ENCODE results near the gene GTF2H4.
A peak's percentile ranks its signal among the peaks of the same experiment; 100 is the strongest.
"Not testable (repeated sequence)": the region's sequence is repeated elsewhere in the genome, so short reads cannot be mapped to it uniquely, and the experiment has no call there.

Gene GTF2H4

DNA sequence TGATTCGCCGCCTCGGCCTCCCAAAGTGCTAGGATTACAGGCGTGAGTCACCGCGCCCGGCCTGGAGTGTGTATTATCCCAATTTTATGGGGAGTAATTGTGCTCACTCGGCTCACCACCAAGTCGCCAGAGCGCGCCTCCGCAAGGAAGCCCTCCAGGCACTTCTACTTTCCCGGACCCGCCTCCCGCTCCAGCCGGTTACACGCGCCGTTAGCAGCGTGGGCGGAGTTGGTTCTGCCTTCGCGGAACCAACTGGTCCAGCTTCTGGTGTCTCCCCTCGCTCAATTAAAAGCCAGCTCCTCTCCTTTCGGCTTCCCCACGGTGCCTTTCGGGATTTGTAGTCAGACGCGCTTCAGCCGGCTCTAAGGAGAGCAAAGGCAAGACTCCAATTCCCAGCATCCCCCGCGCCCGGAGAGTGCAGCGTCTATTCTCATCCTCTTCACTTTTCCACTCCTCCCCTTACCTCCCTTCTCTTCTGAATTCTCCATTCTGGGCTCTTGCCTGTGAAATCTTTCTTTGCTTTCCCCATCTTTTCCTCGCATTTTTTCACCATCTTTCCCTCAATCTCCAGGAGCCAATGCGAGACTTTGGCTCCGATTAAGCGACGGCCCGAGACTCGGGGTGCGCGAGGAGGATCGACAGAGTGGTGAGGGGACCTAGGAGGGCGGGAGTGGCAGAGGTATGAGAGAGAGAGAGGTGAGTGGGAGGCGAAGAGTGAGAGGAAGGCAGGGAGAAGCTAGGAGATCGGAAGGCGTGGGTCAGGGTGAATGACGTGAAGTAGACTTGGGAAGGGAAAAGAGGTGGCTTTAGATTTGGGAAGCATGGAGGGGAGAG is at the start of gene GTF2H4:
TSS of gene GTF2H4 (plus strand) at position 450 of the 834 bp plus-strand sequence.
- DNase-seq, result peak; percentile 92

DNA sequence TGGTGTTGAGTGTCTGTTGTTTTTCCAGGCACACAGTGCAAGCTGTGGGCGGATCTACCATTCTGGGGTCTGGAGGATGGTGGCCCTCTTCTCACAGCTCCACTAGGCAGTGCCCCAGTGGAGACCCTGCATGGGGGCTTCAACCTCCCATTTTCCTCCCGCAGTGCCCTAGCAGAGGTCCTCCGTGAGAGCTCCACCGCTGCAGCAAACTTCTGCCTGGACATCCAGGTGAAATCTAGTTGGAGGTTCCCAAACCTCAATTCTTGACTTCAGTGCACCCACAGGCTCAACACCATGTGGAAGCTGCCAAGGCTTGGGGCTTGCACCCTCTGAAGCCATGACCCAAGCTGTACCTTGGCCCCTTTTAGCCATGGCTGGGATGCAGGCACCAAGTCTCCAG is 48.3 kb upstream of the GTF2H4 start:
- not testable (repeated sequence) for DNase-seq

DNA sequence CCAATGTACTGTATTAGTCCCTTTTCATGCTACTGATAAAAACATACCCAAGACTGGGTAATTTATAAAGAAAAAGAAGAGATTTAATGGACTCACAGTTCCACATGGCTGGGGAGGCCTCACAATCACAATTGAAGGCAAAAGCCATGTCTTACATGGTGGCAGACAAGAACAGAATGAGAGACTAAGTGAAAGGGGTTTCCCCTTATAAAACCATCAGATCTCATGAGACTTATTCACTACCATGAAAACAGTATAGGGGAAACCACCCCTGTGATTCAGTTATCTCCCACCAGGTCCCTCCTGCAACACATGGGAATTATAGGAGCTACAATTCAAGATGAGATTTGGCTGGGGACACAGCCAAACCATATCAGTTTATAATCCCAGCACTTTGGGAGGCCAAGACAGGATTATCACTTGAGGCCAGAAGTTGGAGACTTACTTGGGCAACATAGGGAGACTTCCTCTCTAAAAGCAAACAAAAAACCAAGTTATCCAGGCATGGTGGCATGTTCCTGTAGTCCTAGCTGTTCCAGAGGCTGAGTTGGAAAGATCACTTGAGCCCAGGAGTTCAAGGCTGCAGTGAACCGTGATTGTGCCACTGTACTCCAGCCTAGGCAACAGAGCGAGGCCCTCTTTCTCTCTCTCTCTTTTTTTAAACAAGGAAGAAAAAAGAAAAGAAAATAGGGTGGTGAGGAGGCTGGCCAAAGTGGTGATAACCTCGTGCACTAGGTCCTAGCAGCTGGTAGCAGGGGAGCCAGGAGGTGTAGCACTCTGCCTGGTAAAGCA is 46.6 kb upstream of the GTF2H4 start:
- DNase-seq, result no peak

DNA sequence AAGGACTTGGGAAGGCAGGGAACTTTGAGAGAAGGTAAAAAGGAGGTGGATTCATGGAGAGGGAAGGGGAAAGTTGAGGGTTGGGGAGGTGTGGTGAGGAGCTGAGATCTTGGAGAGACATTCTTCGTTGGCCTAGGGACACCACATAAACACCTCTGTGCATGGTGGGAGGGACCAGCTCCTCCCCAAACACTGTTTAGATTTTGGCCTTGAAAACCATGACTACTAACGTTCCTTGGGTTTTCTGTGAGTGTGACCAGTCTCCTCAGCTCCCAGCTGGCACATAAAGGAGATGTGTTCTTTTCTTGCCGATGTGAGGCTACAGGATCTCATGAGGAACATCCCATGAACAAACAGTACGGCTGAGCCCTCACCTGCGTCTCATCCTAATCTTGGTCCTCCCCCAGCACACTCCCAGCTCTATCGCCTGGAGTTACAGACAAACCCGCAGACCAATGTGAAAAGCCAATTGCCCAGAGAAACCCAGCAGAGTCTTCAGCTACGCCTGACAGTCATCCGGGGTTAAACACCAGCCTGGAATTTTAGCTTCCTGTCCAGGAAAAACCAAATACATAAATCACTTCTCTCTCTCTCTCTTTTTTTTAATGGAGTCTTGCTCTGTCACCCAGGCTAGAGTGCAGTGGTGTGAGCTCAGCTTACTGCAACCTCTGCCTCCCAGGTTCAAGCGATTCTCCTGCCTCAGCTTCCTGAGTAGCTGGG is 45.7 kb upstream of the GTF2H4 start:
- DNase-seq, result no peak

DNA sequence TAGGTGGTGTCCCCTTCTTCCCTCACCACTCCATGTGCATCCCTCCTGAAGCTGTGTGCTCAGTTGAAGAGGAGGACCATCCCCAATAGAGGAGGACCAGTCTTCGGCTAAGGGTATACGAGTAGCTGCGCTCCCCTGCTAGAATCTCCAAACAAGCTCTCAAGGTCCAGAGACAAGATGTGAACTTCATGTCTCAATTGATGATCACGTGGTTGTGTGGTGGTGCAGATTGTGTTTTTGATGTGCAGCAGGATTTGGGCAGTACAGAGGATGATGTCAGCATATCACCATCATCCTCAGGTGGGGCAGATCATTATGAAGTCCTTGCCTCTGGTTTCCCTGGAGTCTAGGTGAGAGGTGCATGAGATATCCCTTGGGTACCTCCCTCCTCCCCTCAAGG is 43.7 kb upstream of the GTF2H4 start:
- no peak for DNase-seq

DNA sequence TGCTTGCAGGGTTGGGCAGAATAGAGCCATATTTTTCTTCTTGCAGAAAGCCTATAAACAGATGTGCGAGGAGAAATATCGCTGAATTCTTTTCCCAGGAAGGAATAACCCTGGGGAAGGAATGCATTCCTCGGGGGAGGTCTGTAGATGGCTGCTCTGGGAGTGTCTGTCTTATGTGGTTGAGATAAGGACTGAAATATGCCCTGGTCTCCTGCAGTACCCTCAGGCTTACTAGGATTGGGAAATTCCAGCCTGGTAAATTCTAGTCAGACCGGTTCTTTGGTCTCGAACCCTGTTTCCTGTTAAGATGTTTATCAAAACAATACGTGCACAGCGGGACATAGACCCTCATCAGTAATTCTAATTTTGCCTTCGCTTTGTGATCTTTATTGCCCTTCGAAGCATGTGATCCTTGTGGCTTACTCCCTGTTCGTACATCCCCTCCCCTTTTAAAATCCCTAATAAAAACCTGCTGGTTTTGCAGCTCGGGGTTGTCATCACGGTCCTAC is 38.7 kb upstream of the GTF2H4 start:
- not testable (repeated sequence) for DNase-seq

DNA sequence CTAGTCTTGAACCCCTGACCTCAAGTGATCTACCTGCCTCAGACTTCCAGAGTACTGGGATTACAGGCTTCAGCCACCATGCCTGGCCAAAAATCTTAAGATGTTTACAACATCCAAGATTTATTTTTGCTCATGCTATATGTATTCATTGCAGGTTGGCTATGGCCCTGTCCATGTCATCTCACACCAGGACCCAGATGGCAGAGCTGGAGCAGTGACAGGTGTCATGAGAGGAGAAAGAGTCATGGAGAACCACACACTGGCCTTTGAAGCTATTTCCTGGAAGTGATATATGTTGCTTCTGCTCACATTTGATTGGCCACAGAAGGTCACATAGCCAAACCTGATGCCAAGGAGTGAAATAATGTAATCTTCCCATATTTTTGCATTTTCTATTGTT is 37.5 kb upstream of the GTF2H4 start:
- no peak for DNase-seq

DNA sequence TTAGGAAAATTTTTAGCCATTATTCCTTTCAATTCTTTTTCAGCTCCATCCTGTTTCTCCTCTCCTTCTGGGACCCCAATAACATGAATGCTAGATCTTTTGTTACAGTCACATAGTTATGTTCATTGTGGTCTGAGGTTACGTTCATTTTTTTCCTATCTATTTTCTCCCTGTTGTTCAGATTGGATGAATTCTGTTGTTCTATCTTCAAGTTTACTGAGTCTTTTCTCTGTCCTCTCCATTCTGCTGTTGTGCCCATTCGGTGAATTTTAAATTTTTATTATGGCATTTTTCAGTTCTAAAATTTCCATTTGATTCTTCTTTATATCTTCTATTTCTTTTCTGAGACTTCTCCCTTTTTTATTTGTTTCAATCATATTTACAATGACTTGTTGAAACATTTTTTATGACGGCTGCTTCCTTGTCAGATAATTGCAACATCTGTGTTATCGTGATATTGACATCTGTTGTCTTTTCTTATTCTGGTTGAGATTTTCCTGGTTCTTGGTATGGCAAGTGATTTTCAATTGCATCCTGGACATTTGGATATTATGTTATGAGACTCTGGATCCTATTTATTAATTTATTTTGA is 36.3 kb upstream of the GTF2H4 start:
- DNase-seq, result no peak

DNA sequence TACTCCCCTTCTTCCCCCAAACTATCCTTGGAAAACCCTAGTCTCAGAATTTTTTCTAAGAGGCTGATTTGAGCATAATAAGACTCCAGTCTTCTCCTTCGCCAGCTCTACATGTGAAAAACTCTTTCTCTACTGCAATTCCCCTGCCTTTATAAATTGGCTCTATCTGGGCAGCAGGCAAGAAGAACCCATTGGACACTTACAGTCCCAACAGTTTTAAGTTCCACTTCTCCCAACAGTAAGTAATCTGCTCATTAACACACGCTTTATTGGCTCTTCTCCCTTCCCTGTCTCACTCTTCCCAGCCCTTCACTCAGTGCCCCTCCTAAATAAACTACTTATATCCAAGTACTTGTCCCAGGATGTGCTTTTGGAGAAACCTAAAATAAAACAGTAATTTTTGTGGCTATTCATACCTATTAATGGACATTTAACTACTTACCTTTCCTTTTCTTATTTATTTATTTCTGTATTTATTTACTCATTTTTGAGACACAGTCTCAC is 34.8 kb upstream of the GTF2H4 start:
- DNase-seq, result no peak

DNA sequence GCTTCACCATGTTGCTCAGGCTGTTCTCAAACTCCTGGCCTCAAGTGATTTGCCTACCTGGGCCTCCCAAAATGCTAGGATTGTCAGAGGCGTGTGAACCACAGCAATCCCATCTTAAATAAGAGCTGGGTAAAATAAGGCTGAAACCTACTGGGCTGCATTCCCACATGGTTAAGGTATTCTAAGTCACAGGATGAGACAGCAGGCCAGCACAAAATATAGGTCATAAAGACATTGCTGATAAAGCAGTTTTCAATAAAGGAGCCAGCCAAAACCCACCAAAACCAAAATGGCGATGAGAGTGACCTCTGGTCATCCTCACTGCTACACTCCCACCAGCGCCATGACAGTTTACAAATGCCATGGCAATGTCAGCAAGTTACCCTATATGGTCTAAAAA is 34.2 kb upstream of the GTF2H4 start:
- not testable (repeated sequence) for DNase-seq

DNA sequence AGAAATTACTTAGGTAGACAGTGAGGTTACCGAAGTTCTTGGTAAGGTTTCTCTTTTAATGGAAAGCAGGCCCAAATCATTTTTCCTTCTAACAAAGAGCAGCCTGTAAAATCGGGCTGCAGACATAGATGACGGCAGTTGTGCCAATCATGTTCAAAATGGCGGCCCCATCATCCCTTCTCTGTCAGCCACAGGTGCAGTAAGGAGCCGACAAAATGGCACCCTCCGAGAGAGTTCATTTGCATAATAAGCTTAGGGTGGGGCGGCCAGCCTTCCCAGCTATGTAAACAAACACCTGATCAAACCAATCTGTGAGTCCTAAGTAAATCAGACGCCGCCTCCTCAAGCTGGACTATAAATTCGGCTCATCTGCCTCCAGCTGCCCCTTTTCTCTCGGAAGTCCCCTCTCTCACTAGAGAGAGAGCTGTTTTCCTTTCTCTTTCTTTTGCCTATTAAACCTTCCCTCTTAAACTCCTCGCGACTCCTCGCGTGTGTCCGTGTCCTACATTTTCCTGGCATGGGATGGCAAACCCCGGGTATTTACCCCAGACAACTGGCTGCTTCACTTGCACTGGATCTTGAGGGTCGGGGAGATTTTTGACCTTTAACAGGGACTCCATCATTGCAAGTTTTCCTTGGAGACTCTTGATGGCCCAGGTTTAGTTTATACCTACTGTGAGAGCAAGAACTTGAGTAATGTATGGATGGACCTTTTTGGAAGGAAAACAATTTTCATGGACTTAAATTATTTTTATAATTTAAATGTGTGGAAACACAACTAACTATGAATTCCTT is 32.6 kb upstream of the GTF2H4 start:
- DNase-seq, result no peak

DNA sequence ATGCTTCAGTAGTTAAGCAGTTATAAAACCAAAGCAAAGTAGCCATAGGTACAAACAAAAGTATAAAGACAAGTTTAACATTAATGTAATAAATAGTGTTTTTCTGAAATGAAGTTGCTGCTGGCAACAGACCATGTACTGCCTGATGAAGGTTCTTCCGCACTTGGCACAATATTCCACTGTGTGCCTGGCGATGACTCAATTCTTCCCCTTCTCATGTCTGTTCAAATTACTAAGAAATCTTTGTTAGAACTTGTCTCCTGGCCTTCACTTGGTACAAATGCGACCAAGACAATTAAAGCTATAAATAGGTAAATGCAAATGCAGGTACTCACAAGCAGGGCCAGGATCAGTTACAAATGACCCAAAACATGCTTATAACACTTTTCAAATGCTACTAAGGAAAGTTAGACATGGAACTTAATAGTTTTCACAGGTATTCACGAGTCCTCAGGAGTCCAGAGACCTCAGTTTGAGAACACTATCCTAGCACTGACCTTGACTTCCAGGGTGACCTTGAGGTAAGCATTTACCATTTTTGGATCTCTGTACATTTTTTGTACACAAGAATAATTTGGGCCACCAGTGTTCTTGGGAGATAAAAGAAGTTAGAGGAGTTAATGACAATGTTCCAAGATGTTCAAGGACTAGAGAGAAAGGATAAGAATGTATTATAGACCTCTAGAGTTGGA is 31.8 kb upstream of the GTF2H4 start:
- no peak for DNase-seq

DNA sequence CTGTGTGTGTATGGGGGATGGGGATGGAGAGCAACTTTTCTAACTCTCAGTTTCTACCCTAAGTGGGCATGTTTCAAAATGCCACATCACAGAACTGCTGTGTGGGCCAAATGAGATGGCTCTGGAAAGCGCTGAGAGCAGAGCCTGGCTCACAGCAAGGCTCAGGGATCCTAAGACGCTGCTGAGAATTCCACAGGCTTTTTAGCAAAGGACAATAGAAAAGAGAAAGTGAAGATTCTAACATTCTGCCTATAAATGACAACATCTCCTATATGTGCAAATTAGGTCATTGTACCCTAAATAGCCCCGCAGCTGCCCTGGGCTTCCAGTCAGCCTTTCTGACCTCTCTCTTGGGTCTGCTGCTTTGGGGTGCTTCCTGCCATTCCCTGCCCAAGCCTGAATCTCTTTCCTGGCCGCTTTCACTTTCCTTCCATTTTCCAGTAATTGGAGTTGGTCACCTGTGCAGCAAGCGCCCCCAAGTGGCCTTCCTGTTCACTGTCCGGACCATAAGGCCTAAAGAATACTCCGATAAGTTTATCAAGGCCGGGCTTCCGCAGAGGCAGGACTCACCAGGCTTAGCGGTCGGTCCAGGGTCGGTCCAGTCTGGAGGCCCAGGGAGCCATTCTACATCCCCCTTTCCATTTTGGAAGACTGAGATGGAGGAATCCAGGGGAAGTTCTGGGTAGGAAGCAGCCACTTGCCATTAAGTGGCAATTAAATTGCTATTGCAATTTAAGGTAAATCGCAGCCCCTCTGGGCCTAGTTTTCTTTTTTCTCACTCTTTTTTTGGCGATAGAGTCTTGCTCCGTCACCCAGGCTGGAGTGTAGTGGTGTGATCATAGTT is 30.4 kb upstream of the GTF2H4 start:
- peak; percentile 20 for DNase-seq

DNA sequence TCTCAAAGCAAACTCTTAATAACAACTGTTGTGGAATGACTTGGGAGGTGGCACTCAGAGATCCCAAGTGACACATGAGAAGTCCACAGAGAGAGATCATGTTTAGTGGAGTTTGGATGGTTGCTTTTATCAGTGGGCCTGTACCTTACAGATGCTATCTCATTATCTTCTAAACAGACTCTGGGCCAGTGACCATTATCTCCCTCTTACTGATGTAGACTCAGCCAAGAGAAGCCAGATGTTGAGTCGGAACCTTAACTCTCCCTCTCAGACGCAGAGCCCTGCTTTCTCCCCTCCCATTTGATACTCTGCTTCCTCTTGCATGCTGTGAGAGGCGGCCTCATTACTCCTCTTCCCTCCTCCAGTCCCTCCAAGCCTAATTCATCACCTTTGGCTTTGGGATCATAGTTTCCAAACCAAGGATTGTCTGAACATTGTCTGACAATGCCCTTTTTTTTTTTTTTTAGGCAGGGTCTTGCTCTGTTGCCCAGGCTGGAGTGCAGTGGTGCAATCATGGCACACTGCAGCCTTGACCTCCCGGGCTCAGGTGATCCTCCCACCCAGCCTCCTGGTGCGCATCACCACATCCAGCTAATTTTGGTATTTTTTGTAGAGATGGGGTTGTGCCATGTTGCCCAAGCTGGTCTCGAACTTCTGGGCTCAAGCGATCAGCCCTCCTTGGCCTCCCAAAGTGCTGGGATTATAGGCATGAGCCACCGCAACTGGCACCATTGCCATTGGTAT is 28.2 kb upstream of the GTF2H4 start:
- no peak for DNase-seq

DNA sequence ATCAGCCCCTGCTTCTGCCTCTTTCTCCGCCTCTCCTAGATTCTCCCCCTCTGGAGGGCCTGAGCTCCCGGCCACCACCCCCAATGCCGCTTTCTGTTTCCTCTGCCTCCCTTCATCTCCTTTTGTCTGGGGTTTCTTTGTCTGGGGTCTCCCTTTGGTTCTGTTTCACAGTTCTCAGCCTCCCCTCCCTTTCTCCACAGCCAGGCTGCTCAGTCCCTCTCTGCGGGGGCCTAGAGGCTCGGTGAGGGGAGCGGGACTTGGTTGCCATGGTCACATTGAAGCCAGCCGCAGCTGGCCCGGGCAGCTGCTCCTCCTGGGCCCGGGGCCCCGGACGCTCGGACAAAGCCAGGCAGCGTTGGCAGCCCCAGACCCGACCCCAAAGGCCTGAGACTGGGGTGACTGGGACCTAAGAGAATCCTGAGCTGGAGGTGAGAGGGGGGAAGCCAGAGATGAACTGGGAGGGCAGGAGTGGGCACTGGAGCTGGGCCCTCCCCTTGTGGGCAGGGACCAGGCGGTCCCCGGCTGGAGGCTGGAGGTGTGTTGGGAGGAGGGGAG is 27.2 kb upstream of the GTF2H4 start:
- no peak for DNase-seq

DNA sequence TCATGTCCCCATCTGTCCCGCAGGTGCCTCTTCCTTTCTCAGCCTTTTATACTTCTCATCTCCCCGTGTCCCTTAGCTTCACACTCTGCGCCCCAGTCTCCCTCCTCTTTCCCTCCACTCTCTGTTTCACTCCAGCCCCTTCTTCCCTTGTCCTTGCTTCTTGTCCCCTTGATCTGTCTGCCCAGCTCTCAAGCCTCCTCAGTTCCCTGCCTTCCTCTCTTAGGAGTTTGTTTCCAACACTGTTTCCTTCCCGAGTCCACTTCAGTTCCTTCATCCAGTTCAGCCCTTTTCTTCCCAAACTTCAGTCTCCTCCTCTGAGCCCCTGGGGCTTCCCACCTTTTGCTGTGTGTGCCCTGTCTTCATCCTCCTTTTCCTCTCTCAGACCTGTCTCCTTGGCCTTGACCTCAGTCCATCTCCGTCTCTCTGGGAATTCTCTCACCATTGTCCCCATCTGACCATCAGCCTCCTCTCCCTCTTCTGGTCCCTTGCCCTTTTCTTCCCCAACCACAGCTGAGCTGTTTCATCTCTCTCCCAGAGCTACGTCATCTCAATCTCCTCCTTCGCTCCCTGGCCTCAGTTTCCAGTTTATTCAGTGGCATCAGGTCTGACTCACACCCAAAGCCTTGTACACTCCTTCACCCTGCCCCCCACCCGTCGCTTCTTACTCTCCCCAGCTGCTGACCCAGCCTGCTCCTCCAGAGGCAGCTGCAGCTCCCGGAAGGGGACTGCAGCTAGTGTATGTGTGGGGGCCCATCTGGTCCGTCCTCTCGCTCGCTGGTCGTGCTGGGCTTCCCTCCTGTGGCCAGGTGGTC is 26.4 kb upstream of the GTF2H4 start:
- no peak for DNase-seq

DNA sequence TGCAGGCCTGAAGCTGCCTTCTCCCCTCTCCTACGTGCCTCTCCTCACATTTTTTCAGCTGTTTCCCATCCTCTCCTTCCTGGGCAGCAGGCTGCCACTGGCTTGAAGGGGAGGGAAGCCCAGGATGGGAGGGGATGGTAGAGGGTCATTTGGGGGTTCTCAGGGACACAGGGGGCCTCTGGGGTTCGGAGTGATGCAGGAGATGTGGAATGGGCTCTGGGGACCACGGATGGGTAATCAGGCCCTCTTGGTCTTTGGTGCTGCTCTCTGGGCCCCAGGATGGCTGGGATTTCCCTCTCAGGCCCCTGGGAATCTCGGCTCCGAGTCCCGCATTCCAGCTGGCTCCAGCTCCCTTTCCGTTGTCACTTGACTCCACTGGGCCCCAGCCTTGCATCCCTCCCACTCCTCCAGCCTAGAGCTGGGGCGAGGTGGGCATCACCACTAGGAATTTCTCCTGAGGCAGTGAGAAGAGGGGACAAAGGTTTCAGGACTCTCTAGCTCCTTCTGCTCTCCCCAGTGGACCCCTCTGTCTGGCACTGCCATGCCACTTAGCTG is 25.7 kb upstream of the GTF2H4 start:
- DNase-seq, result no peak
